ENCODE measurements around the gene CRYGB. TPM values are rescaled to one million over a fixed set of nuclear protein-coding genes. Genes with fewer than 3 reads are reported as not detected.

Gene CRYGB
- total RNA-seq, 1 experiment from 2014 or later: 0.87 TPM

GRCh38 chr2:208153156-208153555, 7.2 kb upstream of the CRYGB start (continued):
- TF ChIP-seq ZMAT4 (CRISPR knock-in tag; IDR thresholded peaks at IDR 0.05): no peak

GRCh38 chr2:208150956-208151355, 5.0 kb upstream of the CRYGB start:
- Mint-ChIP-seq H3K4me3 (no peak overlapping the region), H3K9me3 (peaks cover 27% of the 10 kb centered on the region), H3K36me3 (peaks cover 11% of the 10 kb centered on the region), H3K4me1 (peaks cover 17% of the 10 kb centered on the region), H3K27ac (no peak overlapping the region), H3K27me3 (ENCODE audit: low read depth) (no peaks in the 10 kb centered on the region; the same call in 1 of the 2 replicates)
- DNase-seq (ENCODE audit: low spot score) (no peak), ATAC-seq (no peak)
- CTCF ChIA-PET: no interaction called here
- POLR2A ChIA-PET: no interaction called here
- TF ChIP-seq FOXK1 (CRISPR knock-in tag; IDR thresholded peaks at IDR 0.05) (no peak), KAT7 (CRISPR knock-in tag; IDR thresholded peaks at IDR 0.05; ENCODE audit: borderline replicate concordance) (no peak), ETV6 (CRISPR knock-in tag; IDR thresholded peaks at IDR 0.05) (no peak), MXD4 (CRISPR knock-in tag; IDR thresholded peaks at IDR 0.05; ENCODE audit: borderline replicate concordance) (no peak), NFATC4 (CRISPR knock-in tag; IDR thresholded peaks at IDR 0.05) (no peak), ATF6 (CRISPR knock-in tag; IDR thresholded peaks at IDR 0.05) (no peak), ZNF416 (CRISPR knock-in tag; IDR thresholded peaks at IDR 0.05) (no peak), NR3C1 (CRISPR knock-in tag; conservative IDR thresholded peaks at IDR 0.05; ENCODE audit: low read depth) (no peak), E2F5 (CRISPR knock-in tag; IDR thresholded peaks at IDR 0.05) (no peak), E2F1 (CRISPR knock-in tag; IDR thresholded peaks at IDR 0.05) (no peak), E2F4 (CRISPR knock-in tag; IDR thresholded peaks at IDR 0.05; ENCODE audit: borderline replicate concordance, low read depth) (no peak), STAT6 (CRISPR knock-in tag; conservative IDR thresholded peaks at IDR 0.05; ENCODE audit: low read depth) (no peak), EMX1 (CRISPR knock-in tag; IDR thresholded peaks at IDR 0.05) (no peak)

GRCh38 chr2:208150094-208150493, 4.1 kb upstream of the CRYGB start:
- ATAC-seq (no peak), DNase-seq (ENCODE audit: low spot score) (no peak)
- Mint-ChIP-seq H3K9me3 (peaks cover 27% of the 10 kb centered on the region), H3K4me3 (no peak overlapping the region), H3K36me3 (peaks cover 11% of the 10 kb centered on the region), H3K4me1 (peaks cover 20% of the 10 kb centered on the region), H3K27ac (no peak overlapping the region), H3K27me3 (ENCODE audit: low read depth) (no peaks in the 10 kb centered on the region; the same call in 1 of the 2 replicates)
- CTCF ChIA-PET: interaction anchor here (0.7 to 3.2 kb wide), 2 partner anchors 48 to 121 kb away, joined by 4 to 30 read pairs; no protein-coding TSS in a partner anchor
- TF ChIP-seq ZNF416 (CRISPR knock-in tag; IDR thresholded peaks at IDR 0.05) (no peak), ZNF232 (CRISPR knock-in tag; IDR thresholded peaks at IDR 0.05) (no peak), FOXK1 (CRISPR knock-in tag; IDR thresholded peaks at IDR 0.05) (no peak)
- POLR2A ChIA-PET: no interaction called here
